H9 (cell line): ENCODE measurements around the gene MOCS3. TPM values are rescaled to one million over a fixed set of nuclear protein-coding genes. Genes with fewer than 3 reads are reported as not detected.
A peak's percentile ranks its signal among the peaks of the same experiment; 100 is the strongest.

Experiments used
- DNase-seq: peaks from one replicate; pipeline ENCODE4 v3.0.0-alpha.2; 2017
- H2AFZ ChIP-seq: one replicate; pipeline ENCODE4 v1.6.1; 2013; ENCODE audit warnings: mild to moderate bottlenecking, low read length, control low read depth, moderate library complexity
- H2AK5ac ChIP-seq: 2 replicates; pipeline ENCODE4 v1.6.1; 2013; ENCODE audit warnings: low read length, control low read depth, mixed read lengths; ENCODE audit not compliant: insufficient read length
- H2BK120ac ChIP-seq: one replicate; pipeline ENCODE4 v1.6.1; 2013; ENCODE audit warnings: low read depth, mild to moderate bottlenecking, low read length, control low read depth, inconsistent platforms; ENCODE audit not compliant: poor library complexity, severe bottlenecking
- H2BK12ac ChIP-seq: 2 replicates; pipeline ENCODE4 v1.6.1; 2013; ENCODE audit warnings: low read length, control low read depth, mixed read lengths, low read depth; ENCODE audit not compliant: insufficient read length
- H2BK15ac ChIP-seq: 2 replicates; pipeline ENCODE4 v1.6.1; 2013; ENCODE audit warnings: low read depth, low read length, control low read depth
- H2BK20ac ChIP-seq: one replicate; pipeline ENCODE4 v1.6.1; 2013; ENCODE audit warnings: low read depth, mild to moderate bottlenecking, low read length, control low read depth, inconsistent platforms; ENCODE audit not compliant: poor library complexity, severe bottlenecking
- H2BK5ac ChIP-seq: 2 replicates; pipeline ENCODE4 v1.6.1; 2013; ENCODE audit warnings: low read length, control low read depth, mixed read lengths; ENCODE audit not compliant: insufficient read length
- H3K14ac ChIP-seq: 2 replicates; pipeline ENCODE4 v1.6.1; 2013; ENCODE audit warnings: low read length, control low read depth; ENCODE audit not compliant: insufficient read depth
- H3K18ac ChIP-seq: 2 replicates; pipeline ENCODE4 v1.6.1; 2013; ENCODE audit warnings: low read depth, mild to moderate bottlenecking, mixed read lengths, low read length, control low read depth; ENCODE audit not compliant: insufficient read length
- H3K23ac ChIP-seq: 2 replicates; pipeline ENCODE4 v1.6.1; 2013; ENCODE audit warnings: low read length, control low read depth, mixed read lengths, low read depth; ENCODE audit not compliant: insufficient read length
- H3K23me2 ChIP-seq: 2 replicates; pipeline ENCODE4 v1.6.1; 2013; ENCODE audit warnings: low read depth, mild to moderate bottlenecking, mixed read lengths, low read length, control low read depth; ENCODE audit not compliant: insufficient read length, poor library complexity, severe bottlenecking
- H3K27ac ChIP-seq: 2 replicates; pipeline ENCODE4 v1.5.1; 2013; ENCODE audit warnings: low read length, control low read depth, mixed read lengths, low read depth; ENCODE audit not compliant: insufficient read length
- H3K27me3 ChIP-seq: 2 replicates; pipeline ENCODE4 v1.6.1; 2013; ENCODE audit warnings: low read length, control low read depth, inconsistent platforms; ENCODE audit not compliant: insufficient read depth
- H3K4ac ChIP-seq: 2 replicates; pipeline ENCODE4 v1.6.1; 2013; ENCODE audit warnings: low read depth, mild to moderate bottlenecking, control low read depth, inconsistent platforms, low read length, moderate library complexity
- H3K4me1 ChIP-seq: 2 replicates; pipeline ENCODE4 v1.6.1; 2013; ENCODE audit warnings: low read length, control low read depth, inconsistent platforms; ENCODE audit not compliant: insufficient read depth
- H3K4me2 ChIP-seq: 2 replicates; pipeline ENCODE4 v1.6.1; 2013; ENCODE audit warnings: low read length, control low read depth, mixed read lengths; ENCODE audit not compliant: insufficient read length, insufficient read depth
- H3K56ac ChIP-seq: 2 replicates; pipeline ENCODE4 v1.6.1; 2013; ENCODE audit warnings: low read depth, mild to moderate bottlenecking, mixed read lengths, low read length, control low read depth; ENCODE audit not compliant: insufficient read length
- H3K79me1 ChIP-seq: 2 replicates; pipeline ENCODE4 v1.6.1; 2013; ENCODE audit warnings: low read depth, mild to moderate bottlenecking, moderate library complexity, low read length, control low read depth, inconsistent platforms; ENCODE audit not compliant: insufficient read depth, poor library complexity, severe bottlenecking
- H3K79me2 ChIP-seq: 2 replicates; pipeline ENCODE4 v1.6.1; 2013; ENCODE audit warnings: low read length, control low read depth, inconsistent platforms; ENCODE audit not compliant: insufficient read depth
- H3K9ac ChIP-seq: 2 replicates; pipeline ENCODE4 v1.6.1; 2013; ENCODE audit warnings: low read length, control low read depth, mixed read lengths; ENCODE audit not compliant: insufficient read length; ENCODE audit errors: extremely low read depth
- H3K9me3 ChIP-seq: one replicate; pipeline ENCODE4 v1.6.1; 2013; ENCODE audit warnings: low read depth, low read length, inconsistent platforms; ENCODE audit not compliant: control insufficient read depth
- H3T11ph ChIP-seq: one replicate; pipeline ENCODE4 v1.6.1; 2013; ENCODE audit warnings: mild to moderate bottlenecking, low read length, control low read depth, inconsistent platforms
- H4K20me1 ChIP-seq: one replicate; pipeline ENCODE4 v1.6.1; 2013; ENCODE audit not compliant: control insufficient read depth, insufficient read length, insufficient read depth
- H4K5ac ChIP-seq: 2 replicates; pipeline ENCODE4 v1.6.1; 2013; ENCODE audit warnings: low read depth, mild to moderate bottlenecking, mixed read lengths, low read length, control low read depth; ENCODE audit not compliant: insufficient read length
- H4K8ac ChIP-seq: replicated peaks from 2 replicates; pipeline ENCODE4 v1.6.1; 2013; ENCODE audit warnings: low read length, control low read depth, mixed read lengths, low read depth; ENCODE audit not compliant: insufficient read length
- H4K91ac ChIP-seq: 2 replicates; pipeline ENCODE4 v1.6.1; 2013; ENCODE audit warnings: low read depth, mild to moderate bottlenecking, moderate library complexity, mixed read lengths, low read length, control low read depth; ENCODE audit not compliant: insufficient read length
- H3K27ac Mint-ChIP-seq, 3 experiments: 2 replicates in 2 of 3; 3 replicates in 1 of 3; pipeline ENCODE4 v1.8.0; 2020 to 2021; ENCODE audit warnings: mixed read lengths in 3 of 3, mild to moderate bottlenecking in 1 of 3, moderate library complexity in 1 of 3
- H3K27me3 Mint-ChIP-seq: 2 replicates; pipeline ENCODE4 v1.8.0; 2021; ENCODE audit warnings: low read depth, mild to moderate bottlenecking, moderate library complexity, mixed read lengths
- H3K36me3 Mint-ChIP-seq, 3 experiments: 2 replicates in 2 of 3; 3 replicates in 1 of 3; pipeline ENCODE4 v1.8.0; 2020 to 2021; ENCODE audit warnings: low read depth in 3 of 3, mixed read lengths in 3 of 3; ENCODE audit not compliant: insufficient read depth in 1 of 3
- H3K4me1 Mint-ChIP-seq, 2 experiments: 2 replicates each; pipeline ENCODE4 v1.8.0; 2020; ENCODE audit warnings: mixed read lengths in 2 of 2
- H3K4me3 Mint-ChIP-seq, 2 experiments: 2 replicates in 1 of 2; 3 replicates in 1 of 2; pipeline ENCODE4 v1.8.0; 2020 to 2021; ENCODE audit warnings: mild to moderate bottlenecking in 2 of 2, mixed read lengths in 2 of 2, moderate library complexity in 1 of 2
- H3K9me3 Mint-ChIP-seq, 2 experiments: 2 replicates in 1 of 2; 3 replicates in 1 of 2; pipeline ENCODE4 v1.8.0; 2020; ENCODE audit warnings: mild to moderate bottlenecking in 2 of 2, mixed read lengths in 2 of 2, moderate library complexity in 1 of 2
- WGBS: extraction: QIAGEN DNeasy Blood & Tissue Kit; methylation state at CpG from one replicate; pipeline ENCODE4 v1.1.7; 2013; ENCODE audit warnings: missing lambda C conversion rate, low lambda C conversion rate, mixed read lengths; ENCODE audit not compliant: insufficient read length; ENCODE audit errors: extremely low coverage; 5-methylcytosine and 5-hydroxymethylcytosine counted together
- total RNA-seq: library from RNA; stranded (reverse); gene quantifications from 2 replicates; pipeline ENCODE4 v1.2.1, GENCODE V29; 2021
- TF ChIP-seq, protein P1 (sequence below): fragments of 200-600 bp; sonication (generic); conservative IDR thresholded peaks from 3 replicates; pipeline ENCODE4 v1.8.0; 2021; ENCODE audit warnings: antibody characterized with exemption, mild to moderate bottlenecking

MOCS3 gene
- total RNA-seq, 1 experiment from 2014 or later, result 9.0 TPM

DNA sequence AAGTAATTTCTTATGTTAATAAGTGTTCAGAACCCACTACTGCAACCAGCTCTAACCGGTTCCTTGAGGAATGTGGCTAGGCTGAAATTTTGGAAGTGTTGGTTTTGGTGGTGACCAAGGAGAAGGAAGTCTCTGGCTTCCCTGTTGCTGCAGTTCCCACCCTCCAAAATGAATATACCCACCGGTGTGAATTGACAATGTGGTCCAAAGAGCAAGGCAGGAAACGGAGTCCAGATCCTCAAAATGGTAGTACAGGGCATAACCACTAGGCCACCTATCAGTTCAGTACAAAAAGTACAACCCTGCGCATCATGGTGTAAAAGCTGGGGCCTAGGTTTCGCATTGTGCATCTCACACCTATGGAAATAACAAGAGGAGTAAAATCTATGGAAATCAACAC is 30.1 kb upstream of the MOCS3 start:
- Histone ChIP-seq H3K79me2 (peaks cover 55% of the 10 kb centered on the region), H2BK120ac (no peak overlapping the region), H2AFZ (no peak overlapping the region), H3K79me1 (no peaks in the 10 kb centered on the region), H3K56ac (no peak overlapping the region), H3K9me3 (no peaks in the 10 kb centered on the region), H2BK12ac (no peak overlapping the region), H3K18ac (no peak overlapping the region), H4K91ac (no peak overlapping the region), H3K14ac (no peak overlapping the region), H3K23ac (no peak overlapping the region), H4K8ac (no peak overlapping the region), H3K27me3 (no peaks in the 10 kb centered on the region), H3K4ac (no peak overlapping the region), H3K27ac (no peak overlapping the region), H2BK15ac (no peak overlapping the region), H3K23me2 (peaks cover 14% of the 10 kb centered on the region), H3K4me1 (peaks cover 6% of the 10 kb centered on the region), H2BK20ac (no peak overlapping the region), H3T11ph (no peak overlapping the region), H4K20me1 (no peaks in the 10 kb centered on the region), H2BK5ac (no peak overlapping the region), H3K4me2 (peak overlapping the region; percentile 93), H4K5ac (no peak overlapping the region), H3K9ac (peak overlapping the region; percentile 21), H2AK5ac (no peak overlapping the region)
- H3K9me3 Mint-ChIP-seq, result peaks cover 0 to 7% of the 10 kb centered on the region in 2 experiments; a peak in 2 of 5 replicates
- H3K36me3 Mint-ChIP-seq, result peaks cover 35 to 78% (median 68%) of the 10 kb centered on the region in 3 experiments
- peak overlapping the region; percentile 82 to 99 (median 99); a peak in 3 of 7 replicates for H3K27ac Mint-ChIP-seq
- H3K27me3 Mint-ChIP-seq, result no peaks in the 10 kb centered on the region
- DNase-seq, result no peak
- WGBS, result no CpG with 5 or more reads among the region's 5 CpGs
- H3K4me3 Mint-ChIP-seq, result peak overlapping the region; percentile 92 to 95
- TF ChIP-seq, protein P1, sequence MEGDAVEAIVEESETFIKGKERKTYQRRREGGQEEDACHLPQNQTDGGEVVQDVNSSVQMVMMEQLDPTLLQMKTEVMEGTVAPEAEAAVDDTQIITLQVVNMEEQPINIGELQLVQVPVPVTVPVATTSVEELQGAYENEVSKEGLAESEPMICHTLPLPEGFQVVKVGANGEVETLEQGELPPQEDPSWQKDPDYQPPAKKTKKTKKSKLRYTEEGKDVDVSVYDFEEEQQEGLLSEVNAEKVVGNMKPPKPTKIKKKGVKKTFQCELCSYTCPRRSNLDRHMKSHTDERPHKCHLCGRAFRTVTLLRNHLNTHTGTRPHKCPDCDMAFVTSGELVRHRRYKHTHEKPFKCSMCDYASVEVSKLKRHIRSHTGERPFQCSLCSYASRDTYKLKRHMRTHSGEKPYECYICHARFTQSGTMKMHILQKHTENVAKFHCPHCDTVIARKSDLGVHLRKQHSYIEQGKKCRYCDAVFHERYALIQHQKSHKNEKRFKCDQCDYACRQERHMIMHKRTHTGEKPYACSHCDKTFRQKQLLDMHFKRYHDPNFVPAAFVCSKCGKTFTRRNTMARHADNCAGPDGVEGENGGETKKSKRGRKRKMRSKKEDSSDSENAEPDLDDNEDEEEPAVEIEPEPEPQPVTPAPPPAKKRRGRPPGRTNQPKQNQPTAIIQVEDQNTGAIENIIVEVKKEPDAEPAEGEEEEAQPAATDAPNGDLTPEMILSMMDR, result peak; percentile 13; the same call in 1 of the 3 replicates
- peaks cover 49 to 56% of the 10 kb centered on the region in 2 experiments for H3K4me1 Mint-ChIP-seq
